GM12891 (cell line): ENCODE results near the gene GNAQ.

Source experiments
- PAX5 ChIP-seq: IDR thresholded peaks from 2 replicates; pipeline ENCODE4 v1.6.1; 2011; ENCODE audit warnings: low read length, moderate library complexity, mild to moderate bottlenecking; ENCODE audit not compliant: insufficient read depth, severe bottlenecking
- POLR2A ChIP-seq: IDR thresholded peaks from 2 replicates; pipeline ENCODE4 v1.6.1; 2011; ENCODE audit warnings: low read depth, low read length, control low read depth
- POLR2AphosphoS5 ChIP-seq: IDR thresholded peaks from 2 replicates; pipeline ENCODE4 v1.6.1; 2011; ENCODE audit warnings: low read depth, low read length, control low read depth
- POU2F2 ChIP-seq: IDR thresholded peaks from 2 replicates; pipeline ENCODE4 v1.6.1; 2011; ENCODE audit warnings: low read depth, mild to moderate bottlenecking, control low read depth, low read length, moderate library complexity
- SPI1 ChIP-seq: IDR thresholded peaks from 2 replicates; pipeline ENCODE4 v1.6.1; 2011; ENCODE audit warnings: low read depth, low read length, control low read depth
- TAF1 ChIP-seq: IDR thresholded peaks from 2 replicates; pipeline ENCODE4 v1.6.1; 2011; ENCODE audit warnings: low read depth, low read length, control low read depth

DNA sequence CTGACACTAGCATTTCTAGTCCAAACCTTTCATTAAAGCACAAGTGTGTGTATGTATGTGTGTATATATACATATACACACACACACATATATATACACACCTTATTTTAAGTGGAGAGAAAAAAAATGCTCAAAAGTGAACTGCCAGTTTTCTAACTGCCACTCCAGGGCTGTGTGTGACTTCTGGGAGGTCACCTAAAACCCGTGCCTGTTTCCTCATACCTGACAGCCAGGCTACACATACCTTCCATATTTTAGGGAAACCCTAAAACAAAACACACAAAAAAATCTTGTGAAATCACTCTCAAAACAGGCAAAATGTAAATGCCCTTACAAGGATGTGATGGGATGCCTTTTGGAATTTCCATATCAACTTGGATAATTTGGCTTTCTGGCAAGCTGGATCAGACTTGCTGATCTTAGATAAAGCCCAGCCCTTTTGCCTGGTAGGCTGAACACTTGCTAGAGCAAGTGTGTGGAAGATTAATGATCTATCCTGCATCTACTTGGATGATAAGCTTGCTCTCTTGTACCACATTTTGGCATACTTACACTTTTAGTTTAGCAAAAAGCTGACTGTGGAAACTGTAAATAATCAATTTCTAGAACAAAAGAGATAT, 127.8 kb downstream of the GNAQ start:
- no peak for TF ChIP-seq POLR2AphosphoS5
- no peak for TF ChIP-seq POLR2A
- TF ChIP-seq SPI1 = no peak
- no peak for TF ChIP-seq PAX5
- TF ChIP-seq TAF1 = no peak
- TF ChIP-seq POU2F2 = no peak
